ENCODE data around the gene PTPRM.

GRCh38 chr18:8279346-8279745 is 712.2 kb downstream of the PTPRM start:
- TF ChIP-seq MAX (IDR thresholded peaks at IDR 0.05) (no peak), SP1 (IDR thresholded peaks at IDR 0.05; ENCODE audit: low read depth) (no peak), EGR1 (IDR thresholded peaks at IDR 0.05; ENCODE audit: low read depth) (no peak), RAD21 (IDR thresholded peaks at IDR 0.05; ENCODE audit: low read depth) (no peak), CTCF (IDR thresholded peaks at IDR 0.05 in 2 of 3, conservative IDR thresholded peaks at IDR 0.05 in 1 of 3; ENCODE audit: borderline replicate concordance in 1 of 3, insufficient read depth in 1 of 3, low read depth in 2 of 3, low read length in 2 of 3) (no peak), EZH2 (IDR thresholded peaks at IDR 0.05) (no peak), POLR2AphosphoS5 (IDR thresholded peaks at IDR 0.05; ENCODE audit: low read depth, low read length) (no peak), POLR2A (IDR thresholded peaks at IDR 0.05; ENCODE audit: borderline replicate concordance, extremely low read depth, insufficient read depth, insufficient read length) (no peak), EZH2phosphoT487 (IDR thresholded peaks at IDR 0.05; ENCODE audit: borderline replicate concordance) (no peak), JUND (IDR thresholded peaks at IDR 0.05) (no peak), YY1 (IDR thresholded peaks at IDR 0.05; ENCODE audit: extremely low read depth, insufficient replicate concordance, low read depth, low read length) (no peak)

All from HCT116 (cell line).